HG02623 (cell line): ENCODE results near the gene SLC13A5.

ENCODE experiments used
- ATAC-seq: cut with Tn5 transposase; IDR thresholded peaks from one replicate; pipeline ENCODE4 v1.9.1; 2021; ENCODE audit warnings: moderate library complexity; ENCODE audit not compliant: unreplicated experiment

The SLC13A5 gene

DNA sequence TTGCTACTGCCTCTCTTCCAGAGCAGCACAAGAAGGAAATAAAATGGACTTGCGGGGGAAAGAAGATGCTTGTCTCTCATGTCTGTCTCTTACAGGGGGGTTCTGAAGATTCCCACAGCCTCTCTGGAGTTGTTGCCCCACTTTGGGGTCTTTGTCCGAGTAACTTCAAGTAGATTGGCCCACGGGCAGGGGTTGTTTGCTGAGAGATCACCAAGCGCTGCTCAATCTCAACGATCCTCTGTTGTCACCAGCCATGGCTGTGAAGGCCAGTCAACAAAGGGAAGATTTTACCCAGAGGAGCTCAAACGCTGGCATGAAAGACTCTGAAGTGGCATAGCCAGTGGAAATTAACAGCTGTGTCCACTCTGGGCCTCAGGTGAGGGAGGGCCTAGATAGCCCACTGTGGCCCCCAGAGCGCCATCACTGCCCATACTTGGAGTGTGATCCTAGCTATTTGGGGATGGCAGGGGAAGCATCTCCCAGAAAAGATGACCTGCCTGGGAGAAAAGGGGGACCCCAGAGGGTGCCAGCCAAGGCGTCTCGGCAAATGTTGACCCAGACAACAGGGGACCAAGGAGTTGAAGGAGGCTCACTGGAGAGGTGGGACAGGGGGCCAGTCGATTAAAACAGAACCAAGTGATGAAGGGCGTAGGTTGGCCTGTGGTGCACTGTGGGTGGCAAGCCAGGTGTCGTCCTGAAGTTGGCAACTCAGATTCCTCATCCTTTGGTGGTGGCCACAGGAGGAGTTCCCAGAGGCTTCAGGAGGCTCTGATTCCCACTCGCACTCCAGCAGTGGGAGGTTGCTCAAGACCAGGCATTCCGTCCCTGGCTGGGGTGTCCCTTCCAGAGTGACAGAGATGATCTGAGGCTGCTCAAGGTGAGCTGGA is 28.0 kb downstream of the SLC13A5 start:
- no peak for ATAC-seq

DNA sequence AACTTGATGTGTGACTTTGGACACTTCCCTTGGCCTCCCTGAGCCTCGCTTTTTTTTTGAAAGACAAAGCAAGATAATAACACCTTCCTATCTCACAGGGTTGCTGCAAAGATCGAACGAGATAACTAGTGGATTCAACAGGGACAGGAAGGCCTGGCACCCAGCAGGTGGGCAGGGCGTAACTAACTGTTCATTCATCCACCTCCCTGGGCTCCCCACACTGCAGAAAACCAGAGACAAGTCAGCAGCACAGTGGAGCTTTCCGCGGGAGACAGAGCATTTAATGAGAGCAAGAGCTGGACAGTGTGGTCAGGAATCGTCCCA is 28.7 kb downstream of the SLC13A5 start:
- no peak for ATAC-seq

DNA sequence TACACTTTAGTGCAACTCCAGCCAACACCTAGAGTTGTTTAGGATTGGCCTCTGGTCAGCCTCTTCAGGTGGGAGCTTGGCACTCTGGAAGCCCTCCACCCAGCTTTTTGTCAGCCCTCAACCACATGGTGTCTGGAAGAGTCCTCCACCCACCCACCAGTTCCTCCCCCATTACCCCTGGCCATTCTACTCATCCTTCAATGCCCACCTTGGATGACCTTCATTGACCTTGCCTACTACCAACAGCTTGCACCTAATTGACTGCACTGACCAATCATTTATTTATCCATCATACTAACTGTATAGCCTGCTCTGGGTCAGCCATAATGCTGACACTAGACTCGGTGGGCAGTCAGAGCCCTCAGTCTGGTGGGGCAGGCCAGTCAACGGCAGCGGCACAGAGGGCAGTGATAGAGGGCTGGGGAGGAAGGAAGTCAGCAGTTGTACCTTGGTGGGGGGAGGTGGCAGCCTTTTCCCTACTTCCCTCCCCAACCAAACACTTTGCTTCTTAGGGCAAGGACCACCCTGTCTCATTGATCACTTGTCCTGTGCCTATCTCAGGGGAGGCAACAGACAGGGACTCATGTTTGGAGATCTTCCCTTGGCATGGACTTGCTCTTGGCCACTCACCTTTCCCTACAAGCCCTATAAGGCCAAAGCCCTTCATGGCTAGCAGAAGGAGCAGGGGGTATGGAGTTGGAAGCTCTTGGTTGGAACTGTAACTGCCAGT is 29.3 kb downstream of the SLC13A5 start:
- ATAC-seq, result no peak

DNA sequence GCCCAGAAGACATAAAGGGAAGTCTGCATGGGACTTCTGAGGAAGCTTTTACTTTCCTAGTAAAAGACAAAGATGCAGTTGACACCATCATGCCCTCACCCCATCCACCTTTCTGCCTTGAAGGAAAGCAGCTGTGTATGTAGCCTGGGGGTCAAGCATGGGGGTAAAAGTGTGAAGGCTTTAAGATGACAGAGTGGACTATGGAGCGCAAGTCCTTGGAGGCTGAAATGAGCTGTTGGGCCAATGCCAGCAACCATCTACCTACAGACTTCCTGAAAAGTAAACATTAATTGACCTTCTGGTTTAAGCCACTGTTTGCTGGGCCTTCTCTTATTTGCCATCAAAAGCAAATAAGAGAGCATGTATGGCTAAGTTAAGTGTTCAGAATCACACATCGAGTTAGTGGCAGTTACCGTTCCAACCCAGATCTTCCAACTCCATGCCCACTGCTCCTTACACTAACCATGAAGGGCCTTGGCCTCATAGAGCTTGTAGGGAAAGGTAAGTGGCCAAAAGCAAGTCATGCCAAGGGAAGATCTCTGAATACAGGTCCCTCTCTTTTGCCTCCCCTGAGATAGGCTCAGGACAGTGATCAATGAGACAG is 30.0 kb downstream of the SLC13A5 start:
- ATAC-seq, result no peak

DNA sequence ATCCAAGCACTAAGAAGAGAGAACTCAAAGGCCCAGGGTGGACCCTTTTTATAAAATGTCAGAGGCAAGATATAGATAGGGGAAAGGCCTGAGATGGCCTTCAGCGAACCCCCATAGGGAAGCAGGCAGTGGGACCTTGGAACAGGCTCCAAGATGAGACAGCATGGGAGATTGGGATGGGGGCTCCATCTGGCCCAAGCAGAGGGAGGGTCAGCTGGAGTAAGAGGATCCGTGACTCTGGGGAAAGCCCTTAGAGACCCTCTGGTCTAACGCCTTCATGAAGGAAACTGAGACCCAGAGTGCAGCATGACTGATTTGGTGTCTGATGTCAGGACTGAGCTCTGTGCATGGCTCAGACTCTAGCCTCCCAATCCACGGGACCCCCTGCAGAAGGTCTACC is 30.8 kb downstream of the SLC13A5 start:
- no peak for ATAC-seq

DNA sequence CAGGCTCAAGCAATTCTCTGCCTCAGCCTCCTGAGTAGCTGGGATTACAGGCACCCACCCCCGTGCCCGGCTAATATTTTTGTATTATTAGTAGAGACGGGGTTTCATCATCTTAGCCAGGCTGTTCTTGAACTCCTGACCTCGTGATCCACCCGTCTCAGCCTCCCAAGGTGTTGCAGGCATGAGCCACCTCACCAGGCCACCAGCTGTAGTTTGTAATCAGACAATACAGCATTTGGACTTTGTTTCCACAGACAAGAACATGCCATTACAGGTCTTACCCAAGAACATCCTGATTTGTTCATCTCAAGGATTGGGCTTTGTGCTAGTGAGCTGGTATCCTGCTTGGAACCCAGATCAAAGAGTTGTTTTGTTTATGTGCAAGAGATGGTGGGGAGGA is 31.5 kb downstream of the SLC13A5 start:
- no peak for ATAC-seq

DNA sequence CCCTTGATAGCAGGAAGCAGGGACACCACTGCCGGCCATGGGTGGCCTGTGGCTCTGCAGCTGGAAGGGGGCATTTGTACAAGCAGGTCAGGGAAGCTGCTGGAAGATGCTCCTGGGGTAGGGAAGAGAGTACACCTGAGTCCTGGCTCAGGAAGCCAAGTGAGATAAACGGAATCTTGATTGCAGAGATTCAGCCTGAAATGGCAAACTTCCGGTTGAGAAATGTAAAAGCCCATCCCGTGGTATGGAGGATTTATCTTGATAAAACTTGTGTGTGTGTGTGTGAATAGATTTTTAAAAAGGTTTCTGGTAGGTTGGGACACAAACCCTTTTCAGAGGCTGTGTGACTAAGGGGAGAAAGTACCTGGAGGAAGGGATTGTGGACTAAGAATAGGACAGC is 32.0 kb downstream of the SLC13A5 start:
- ATAC-seq, result no peak

DNA sequence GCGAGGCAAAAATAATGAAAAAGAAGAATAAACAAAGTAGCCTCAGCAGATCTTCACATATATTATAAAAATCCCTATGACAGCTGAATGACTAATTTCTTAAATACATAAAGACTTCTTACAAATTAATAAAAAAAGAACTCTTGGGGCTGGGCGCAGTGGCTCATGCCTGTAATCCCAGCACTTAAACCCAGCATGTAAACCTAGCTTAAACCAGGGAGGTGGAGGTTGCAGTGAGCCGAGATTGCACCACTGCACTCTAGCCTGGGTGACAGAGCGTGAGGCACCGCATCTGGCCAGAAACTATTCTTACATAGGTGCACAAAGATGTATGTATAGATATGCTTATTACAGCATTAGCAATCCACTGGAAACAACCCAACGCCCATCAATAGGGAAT is 33.9 kb downstream of the SLC13A5 start:
- no peak for ATAC-seq

GRCh38 chr17:6677946-6678345 is 35.2 kb downstream of the SLC13A5 start:
- ATAC-seq, result no peak

GRCh38 chr17:6677158-6677831 is 35.9 kb downstream of the SLC13A5 start:
- no peak for ATAC-seq

DNA sequence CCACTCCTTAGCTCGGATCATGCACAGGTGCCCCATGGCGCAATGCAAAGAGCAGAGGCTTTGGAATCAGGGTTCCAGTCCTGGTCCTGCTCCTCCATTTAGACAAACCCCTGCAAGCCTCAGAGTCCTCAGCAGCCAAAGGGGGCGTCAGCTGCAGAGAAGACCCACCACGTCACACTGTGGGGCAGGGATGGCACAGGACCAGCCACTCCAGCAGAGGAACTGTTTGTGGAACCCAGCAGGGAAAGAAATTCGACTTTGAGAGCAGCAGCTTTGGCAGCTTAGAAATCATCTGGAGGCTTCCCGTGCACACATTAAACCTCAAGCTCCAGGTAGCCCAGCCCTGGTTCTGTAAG is 36.4 kb downstream of the SLC13A5 start:
- no peak for ATAC-seq

GRCh38 chr17:6675201-6675825 is 37.9 kb downstream of the SLC13A5 start:
- ATAC-seq, result no peak

DNA sequence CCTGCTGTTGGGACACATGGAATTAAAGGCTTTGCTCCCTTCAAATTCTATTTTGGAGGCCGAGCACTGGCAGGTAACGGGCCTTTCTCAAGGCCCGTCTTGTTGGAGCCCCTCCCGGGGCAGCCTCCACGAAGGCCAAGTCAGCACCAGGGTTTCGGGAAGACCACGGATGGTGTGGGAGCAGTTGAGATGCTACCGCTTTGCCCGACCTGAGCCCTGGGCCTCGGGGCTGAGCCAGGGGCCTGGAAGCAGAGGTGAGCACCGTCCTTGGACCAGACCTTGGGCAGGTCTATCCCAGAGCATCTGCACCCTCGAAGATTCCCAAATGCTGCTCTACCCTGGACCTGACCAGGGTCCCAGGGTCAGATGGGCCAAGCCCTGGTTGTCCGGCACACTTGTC is 38.6 kb downstream of the SLC13A5 start:
- ATAC-seq, result no peak

DNA sequence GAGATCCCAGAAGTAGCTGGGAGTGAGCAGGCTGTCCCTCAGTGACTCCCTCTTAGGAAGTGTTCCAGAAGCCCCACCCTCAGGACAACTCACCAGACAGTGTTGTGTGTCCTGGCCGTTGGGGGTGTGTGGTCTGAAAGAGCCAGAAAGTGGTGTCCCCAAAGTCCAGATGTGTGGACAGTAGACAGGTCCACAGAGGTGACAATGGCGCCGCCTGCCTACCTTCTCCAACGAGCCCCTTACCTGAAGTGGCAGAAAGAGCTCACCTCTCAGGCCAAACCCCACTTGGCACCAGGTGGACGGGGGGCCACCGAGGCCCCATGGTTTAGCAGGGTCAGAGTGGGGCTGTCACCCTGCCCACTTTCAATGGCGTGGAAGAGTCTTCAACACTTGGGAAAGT is 41.7 kb downstream of the SLC13A5 start:
- no peak for ATAC-seq

DNA sequence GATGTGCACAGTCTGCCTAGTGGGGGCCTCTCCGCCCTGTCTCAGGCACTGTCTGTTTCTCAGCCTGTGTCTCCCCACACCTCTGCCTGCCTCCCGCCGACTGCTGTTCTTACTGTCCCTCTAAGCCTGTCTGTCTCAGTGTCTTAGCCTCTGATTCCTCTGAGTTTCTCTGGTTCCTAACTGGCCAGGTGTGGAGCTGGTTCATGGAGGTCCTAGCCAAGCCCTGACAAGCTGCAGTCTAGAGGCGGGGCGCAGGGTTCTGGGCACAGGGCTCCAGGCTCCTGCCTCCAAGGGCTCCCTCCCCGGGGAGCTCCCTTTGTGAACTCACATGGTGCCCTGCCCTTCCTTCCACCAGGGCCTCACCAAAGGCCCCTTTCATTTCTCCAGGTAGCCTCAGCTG is 42.2 kb downstream of the SLC13A5 start:
- ATAC-seq, result no peak

- no peak for ATAC-seq
Measured at GRCh38 chr17:6670571-6670970, 42.6 kb downstream of the SLC13A5 start.

- ATAC-seq, result no peak
Measured at GRCh38 chr17:6669479-6670212, 43.5 kb downstream of the SLC13A5 start.

DNA sequence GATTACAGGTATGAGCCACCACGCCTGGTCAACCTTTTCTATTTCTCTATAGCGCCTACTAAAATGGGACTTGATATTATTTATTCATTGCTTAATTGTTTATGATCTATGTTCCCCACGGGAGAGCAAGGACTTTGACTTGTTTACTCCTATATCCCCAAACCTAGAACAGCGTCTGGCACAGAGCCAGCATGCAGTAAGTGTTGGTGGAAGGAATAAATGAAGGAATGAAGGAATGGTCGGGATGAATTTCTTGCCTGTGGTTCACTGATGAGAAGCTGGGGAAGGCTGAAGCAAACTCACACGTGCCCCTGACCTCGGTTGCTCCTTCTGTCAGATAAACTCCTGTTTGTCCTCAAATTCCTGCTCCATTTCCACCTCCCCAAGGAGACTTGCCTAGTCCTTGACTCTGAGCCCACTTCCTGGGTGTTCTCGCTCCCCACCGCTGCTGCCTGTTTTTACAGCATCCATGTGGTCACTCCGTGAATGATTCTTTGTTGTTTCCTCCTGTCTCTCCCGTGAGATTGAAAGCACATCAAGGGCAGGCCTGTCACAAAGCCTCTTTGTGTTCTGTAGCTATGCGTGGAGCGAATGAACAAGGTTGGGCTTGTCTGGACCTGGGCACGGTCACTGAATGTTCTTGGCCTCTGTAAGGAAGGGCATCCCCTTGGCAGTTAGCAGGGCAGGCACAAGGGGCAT is 44.3 kb downstream of the SLC13A5 start:
- no peak for ATAC-seq

GRCh38 chr17:6668219-6668618 is 45.0 kb downstream of the SLC13A5 start:
- ATAC-seq, result no peak

DNA sequence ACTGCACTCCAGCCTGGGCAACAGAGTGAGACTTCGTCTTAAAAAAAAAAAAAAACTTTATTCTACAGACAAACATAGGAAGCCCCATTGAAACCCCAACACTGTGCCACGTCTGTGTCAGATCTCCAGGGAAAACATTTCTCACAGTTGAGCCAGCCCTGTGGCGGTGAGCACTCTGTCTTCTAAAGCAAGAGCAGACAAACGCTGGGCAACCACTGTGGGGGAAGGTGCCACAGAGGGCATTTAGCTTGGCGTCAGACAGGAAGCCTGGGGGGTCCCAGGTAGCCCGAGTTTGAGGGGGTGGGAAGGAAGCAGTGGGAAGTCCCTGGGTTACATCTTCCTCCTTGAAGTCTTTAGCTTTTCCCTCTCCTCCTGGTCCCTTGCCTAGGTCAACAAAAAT is 45.7 kb downstream of the SLC13A5 start:
- no peak for ATAC-seq
